Stimulated activated CD4-positive, alpha-beta T cell treated with anti-CD3 and anti-CD28 coated beads, TNF-alpha, amount 100 ng/mL, for 48 hours (primary cell): ENCODE measurements around the gene GDF15.

Experiments used
- DNase-seq, 3 donors: peaks; one replicate each; pipeline ENCODE4 v3.0.0-alpha.2; 2020; ENCODE audit warnings: low read depth in 3 of 3

The GDF15 gene

DNA sequence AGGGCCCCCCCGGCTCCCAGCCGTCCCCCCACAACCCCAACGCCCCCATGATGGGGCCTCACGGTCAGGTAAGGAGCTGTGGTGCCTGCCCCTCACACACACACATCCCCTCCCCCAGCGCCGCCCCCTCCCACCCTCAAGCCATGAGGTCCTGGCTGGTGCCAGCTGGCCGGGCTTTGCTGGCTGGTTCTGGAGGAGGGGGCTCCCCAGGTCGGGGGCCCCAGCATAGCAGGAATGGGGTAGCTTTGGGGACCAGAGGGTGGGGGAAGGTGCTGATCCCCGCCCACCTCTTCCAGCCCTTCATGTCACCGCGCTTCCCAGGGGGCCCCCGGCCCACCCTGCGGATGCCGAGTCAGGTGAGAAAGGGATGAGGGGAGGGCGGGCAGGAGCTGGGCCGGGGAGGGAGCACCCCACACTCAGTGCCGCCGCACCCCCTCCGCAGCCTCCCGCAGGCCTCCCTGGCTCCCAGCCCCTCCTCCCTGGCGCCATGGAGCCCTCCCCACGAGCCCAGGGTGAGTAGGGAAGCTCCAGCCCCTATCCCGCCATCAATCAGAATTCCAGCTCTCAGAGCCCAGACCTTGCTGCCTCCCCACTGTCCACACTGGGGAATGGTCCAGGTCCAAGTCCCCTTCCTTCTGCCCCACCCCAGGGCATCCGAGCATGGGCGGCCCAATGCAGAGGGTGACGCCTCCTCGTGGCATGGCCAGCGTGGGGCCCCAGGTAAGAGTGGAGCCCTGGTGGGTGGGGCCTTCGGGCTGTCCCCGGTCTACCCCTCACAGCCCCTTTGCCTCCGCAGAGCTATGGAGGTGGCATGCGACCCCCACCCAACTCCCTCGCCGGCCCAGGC is 45.6 kb downstream of the GDF15 start:
- DNase-seq, result no peak

DNA sequence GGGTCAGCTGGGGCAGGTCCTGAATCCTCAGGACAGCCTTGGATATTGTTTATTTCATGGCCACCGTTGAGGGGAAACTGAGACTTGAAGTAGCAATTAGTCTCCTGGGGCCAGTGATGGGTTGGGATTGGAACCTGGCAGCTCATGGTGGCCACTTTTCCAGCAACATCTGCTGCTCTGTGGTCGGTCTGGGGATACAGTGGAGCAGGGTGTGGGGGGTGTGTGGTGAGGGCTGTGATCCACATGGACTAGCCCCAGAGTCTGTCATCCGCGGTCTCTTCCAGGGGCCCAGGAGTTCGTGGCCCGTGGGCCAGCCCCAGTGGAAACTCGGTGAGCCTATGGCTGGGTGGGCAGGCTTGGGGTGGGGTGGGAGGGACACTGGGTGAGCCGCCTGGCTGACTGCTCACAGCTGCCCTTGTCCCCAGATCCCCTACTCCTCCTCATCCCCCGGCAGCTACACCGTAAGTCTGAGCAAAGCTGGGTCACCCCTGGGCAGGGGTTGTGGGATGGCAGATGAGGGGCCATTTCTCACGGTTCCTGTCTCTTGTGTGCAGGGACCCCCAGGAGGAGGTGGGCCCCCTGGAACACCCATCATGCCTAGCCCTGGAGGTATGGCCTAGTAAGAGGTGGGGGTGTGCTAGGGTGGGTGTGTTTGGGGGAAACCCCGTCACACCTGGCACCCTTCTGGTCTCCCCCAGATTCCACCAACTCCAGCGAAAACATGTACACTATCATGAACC is 46.5 kb downstream of the GDF15 start:
- no peak for DNase-seq

DNA sequence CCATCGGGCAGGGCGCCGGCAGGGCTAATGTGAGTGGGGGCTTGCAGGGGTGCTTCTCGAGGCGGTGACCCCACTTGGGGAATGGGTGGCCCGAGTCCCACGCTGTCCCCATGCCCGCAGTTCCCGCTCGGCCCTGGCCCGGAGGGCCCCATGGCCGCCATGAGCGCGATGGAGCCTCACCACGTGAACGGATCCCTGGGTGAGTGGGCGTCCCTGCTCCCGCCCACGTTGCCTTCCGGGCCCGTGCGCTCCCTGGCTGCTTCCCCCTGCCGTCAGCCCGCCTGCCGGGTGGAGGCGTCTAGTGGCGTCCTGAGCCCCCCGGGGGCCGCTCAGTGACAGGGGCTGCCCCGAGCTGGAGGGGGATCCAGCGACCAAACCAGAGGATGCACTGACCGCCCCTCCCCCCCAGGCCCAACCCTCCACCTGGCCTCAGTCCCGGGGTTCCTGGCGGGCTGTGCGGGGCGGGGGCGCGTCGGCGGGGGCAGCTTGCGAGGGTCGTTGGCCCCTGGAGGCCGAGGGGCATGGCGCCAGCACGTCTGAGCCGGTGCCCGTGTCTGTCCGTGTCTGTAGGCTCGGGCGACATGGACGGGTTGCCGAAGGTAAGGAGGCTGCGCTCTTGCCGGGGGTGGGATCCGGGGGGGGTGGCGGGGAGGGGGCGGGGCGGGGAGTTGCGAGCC is 47.2 kb downstream of the GDF15 start:
- DNase-seq, result no peak

DNA sequence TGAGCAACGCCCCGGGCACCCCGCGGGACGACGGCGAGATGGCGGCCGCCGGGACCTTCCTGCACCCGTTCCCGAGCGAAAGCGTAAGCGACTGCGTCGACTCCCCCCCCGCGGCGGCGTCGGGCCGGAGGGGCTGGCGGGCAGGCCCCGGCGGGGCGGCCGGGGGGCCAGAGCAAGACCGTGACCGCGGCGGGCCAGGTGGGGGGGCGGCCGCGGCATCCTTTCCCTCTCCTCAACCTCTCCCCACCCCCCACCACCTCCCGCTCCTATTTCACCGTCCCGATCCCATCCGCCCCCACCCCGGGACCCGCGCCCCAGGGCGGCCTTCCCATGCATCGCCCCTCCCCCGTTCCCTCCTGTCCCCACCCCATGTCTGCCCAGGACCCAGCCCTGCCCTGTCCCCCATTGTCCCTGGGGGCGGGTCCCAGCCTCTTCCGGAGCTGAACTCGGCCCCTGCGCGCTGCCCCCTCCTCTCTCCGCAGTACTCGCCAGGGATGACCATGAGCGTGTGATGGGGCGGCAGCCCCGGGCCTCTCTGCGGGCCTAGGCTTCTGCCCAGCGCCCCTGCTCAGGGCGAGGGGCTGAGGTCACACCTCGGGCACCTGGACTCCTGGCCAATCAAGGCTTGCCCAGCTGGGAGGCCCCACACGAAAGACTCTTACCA is 47.9 kb downstream of the GDF15 start:
- DNase-seq, result no peak

DNA sequence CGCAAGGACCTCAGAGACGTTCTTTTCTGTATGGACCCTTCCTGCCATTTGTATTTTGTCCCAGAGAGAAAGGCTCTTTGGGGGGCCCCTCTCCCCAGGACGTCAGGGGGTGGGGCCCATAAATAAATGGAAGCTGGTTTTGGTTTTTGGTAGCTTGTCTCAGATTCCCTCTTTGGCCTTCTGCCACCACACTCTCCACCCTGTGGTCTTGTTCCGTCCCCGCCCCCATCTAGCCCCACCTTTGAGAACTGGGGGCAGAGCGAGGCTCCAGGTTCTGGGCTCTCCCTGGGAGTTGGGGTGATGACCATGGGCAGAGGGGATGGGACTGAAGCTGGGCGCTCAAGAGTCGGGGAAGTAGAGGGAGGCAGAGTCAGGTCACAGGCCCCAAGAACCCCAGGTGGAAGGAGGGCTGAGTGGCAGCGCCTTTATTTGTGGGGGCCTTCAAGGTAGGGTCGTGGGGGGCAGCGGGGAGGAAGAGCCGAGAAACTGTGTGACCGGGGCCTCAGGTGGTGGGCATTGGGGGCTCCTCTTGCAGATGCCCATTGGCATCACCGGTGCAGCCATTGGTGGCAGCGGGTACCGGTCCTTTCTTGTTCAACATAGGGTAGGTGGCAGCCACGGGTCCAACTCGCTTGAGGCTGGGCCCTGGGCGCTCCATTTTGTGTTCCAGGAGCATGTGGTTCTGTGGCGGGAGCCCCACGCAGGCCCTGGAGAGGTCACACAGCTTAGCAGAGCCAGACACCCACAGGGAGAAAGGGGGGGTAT is 48.6 kb downstream of the GDF15 start:
- no peak for DNase-seq

GRCh38 chr19:18435178-18435841 is 49.4 kb downstream of the GDF15 start:
- DNase-seq, result no peak

- no peak for DNase-seq
Measured at GRCh38 chr19:18435842-18436670, 50.1 kb downstream of the GDF15 start.

- DNase-seq, result peak in 2 of 3 donors; percentile 51 to 63
Measured at GRCh38 chr19:18436671-18437490, 50.9 kb downstream of the GDF15 start.

DNA sequence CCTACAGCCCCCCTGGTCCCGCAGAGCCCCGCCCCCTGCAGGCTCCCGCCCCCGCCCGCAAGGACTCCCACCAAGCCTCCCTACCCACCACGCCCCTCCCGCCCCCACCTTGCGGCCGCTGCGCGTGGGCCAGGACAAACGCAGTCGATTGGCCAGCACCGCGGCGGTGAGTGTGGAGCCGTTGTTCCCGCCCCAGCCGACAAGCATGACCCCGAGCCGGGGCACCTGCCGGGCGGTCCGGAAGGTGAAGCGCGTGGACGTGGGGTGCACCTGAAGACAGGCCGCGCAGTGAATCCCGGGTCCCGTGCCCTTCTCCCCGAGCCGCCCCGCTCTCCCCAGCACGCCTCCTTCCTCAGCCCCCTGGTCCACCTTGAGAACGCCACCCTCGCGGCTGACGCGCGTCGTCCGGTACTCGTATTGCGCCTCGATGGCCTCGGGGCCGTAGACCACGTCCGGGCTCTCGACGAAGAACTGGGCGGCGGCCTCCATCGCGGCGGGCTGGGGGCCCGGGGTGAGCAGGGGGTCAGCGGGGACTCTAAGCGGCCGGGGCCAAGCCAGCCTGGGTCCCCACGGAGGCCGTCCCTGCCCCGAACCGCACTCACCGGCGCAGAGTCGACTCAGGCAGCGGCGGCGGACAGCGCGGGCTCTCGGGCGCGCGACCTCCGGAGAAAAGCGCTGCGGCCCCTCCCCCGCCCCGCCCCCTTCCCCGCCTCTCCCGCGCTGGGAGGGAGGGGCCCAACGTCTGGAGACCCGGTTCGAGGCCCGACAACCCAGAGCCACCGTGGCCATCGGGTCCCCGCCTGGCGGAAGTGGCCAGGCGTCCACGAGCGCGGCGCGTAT is 51.8 kb downstream of the GDF15 start, which contains the start of gene ISYNA1:
ISYNA1 (minus strand) TSS at position 643 of the 840 bp plus-strand sequence; CDS start at position 489, 154 bp downstream.
- DNase-seq, result peak in 1 of 3 donors; percentile 44

DNA sequence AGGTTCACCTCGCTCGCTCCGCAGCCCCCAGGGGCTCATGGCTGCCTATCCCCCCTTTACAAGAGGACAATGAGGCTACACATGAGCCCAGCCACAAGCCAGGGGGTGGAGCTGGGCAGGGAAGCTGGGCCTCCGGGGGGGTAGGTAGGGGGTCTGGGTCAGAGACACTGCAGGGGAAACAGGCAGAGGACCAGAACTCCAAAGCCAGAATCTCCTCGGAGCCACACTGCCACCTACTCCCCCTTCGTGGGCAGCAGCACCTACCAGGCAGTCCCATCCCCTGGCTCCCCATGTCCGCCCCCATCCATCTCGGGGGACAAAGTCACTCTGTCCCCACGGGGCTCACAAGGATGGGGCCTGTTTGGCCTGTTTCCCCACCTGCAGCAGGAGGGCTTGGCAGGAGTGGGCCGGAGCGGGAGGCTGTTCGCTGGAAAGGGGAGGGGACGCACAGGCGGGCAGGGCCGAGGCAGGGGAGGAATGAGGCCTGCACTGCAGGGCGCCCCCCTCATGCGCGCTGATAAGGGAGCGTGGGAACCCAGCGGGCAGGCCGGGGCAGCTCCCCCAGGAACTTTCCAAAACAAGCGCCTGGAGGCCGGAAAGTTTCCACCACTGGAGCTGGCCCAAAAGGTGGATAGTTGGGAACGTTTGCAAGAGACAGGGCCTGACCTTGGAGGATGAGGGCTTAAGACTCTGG is 52.5 kb downstream of the GDF15 start:
- no peak for DNase-seq
